Natural killer cell treated with Interleukin-12 subunit alpha and Interleukin-12 subunit beta and Interleukin-15 and Interleukin-18, amount 100 ng/mL, for 72 hours (primary cell): Measurements from ENCODE around the gene TMEFF1. TPM values are rescaled to one million over a fixed set of nuclear protein-coding genes. Genes with fewer than 3 reads are reported as not detected.

Experiments used
- ATAC-seq, 2 donors: fragments of 150-1000 bp; cut with Tn5 transposase in 1 of 2; sonication (Bioruptor Pico), chemical (Tn5 transposase) in 1 of 2; 2 replicates each; pipeline ENCODE4 v1.10.0; 2021
- DNase-seq: peaks from one replicate; pipeline ENCODE4 v3.0.0; 2022; ENCODE audit warnings: low spot score
- H3K27ac Mint-ChIP-seq, 2 donors: 1 replicate in 1 of 2; 2 replicates in 1 of 2; pipeline ENCODE4 v1.8.0; 2022; ENCODE audit warnings: mixed read lengths in 2 of 2, mild to moderate bottlenecking in 1 of 2, moderate library complexity in 1 of 2
- H3K27me3 Mint-ChIP-seq, 2 donors: 1 replicate in 1 of 2; 2 replicates in 1 of 2; pipeline ENCODE4 v1.8.0; 2022; ENCODE audit warnings: mixed read lengths in 2 of 2
- H3K36me3 Mint-ChIP-seq: one replicate; pipeline ENCODE4 v1.8.0; 2022; ENCODE audit warnings: mixed read lengths
- H3K4me1 Mint-ChIP-seq, 2 donors: 1 replicate in 1 of 2; 2 replicates in 1 of 2; pipeline ENCODE4 v1.8.0; 2022; ENCODE audit warnings: low read depth in 2 of 2, mixed read lengths in 2 of 2, mild to moderate bottlenecking in 1 of 2
- H3K4me3 Mint-ChIP-seq: one replicate; pipeline ENCODE4 v1.8.0; 2022; ENCODE audit warnings: mixed read lengths
- H3K9me3 Mint-ChIP-seq: 2 replicates; pipeline ENCODE4 v1.8.0; 2022; ENCODE audit warnings: mixed read lengths
- total RNA-seq, 2 donors: library from RNA; stranded (reverse); gene quantifications; one replicate each; pipeline ENCODE4 v1.2.3, GENCODE V29; 2022

The TMEFF1 gene
- total RNA-seq, 2 donors from 2014 or later: 0.33 TPM; not detected in 1

GRCh38 chr9:100600521-100601079 lies 127.7 kb downstream of the TMEFF1 start:
- Mint-ChIP-seq H3K4me3 (no peak overlapping the region), H3K36me3 (no peaks in the 10 kb centered on the region), H3K27me3 (no peaks in the 10 kb centered on the region), H3K9me3 (no peaks in the 10 kb centered on the region), H3K27ac (no peak overlapping the region), H3K4me1 (peaks cover 18 to 19% of the 10 kb centered on the region in 2 donors)
- no peak for ATAC-seq
- no peak for DNase-seq

GRCh38 chr9:100601216-100601615 lies 128.3 kb downstream of the TMEFF1 start:
- no peaks in the 10 kb centered on the region for H3K27me3 Mint-ChIP-seq
- H3K4me1 Mint-ChIP-seq: peaks cover 14 to 15% of the 10 kb centered on the region in 2 donors
- H3K36me3 Mint-ChIP-seq: no peaks in the 10 kb centered on the region
- peak in 1 of 2 donors; percentile 57 for ATAC-seq
- no peak for DNase-seq
- H3K27ac Mint-ChIP-seq: no peak overlapping the region
- H3K9me3 Mint-ChIP-seq: no peaks in the 10 kb centered on the region
- H3K4me3 Mint-ChIP-seq: no peak overlapping the region

DNA sequence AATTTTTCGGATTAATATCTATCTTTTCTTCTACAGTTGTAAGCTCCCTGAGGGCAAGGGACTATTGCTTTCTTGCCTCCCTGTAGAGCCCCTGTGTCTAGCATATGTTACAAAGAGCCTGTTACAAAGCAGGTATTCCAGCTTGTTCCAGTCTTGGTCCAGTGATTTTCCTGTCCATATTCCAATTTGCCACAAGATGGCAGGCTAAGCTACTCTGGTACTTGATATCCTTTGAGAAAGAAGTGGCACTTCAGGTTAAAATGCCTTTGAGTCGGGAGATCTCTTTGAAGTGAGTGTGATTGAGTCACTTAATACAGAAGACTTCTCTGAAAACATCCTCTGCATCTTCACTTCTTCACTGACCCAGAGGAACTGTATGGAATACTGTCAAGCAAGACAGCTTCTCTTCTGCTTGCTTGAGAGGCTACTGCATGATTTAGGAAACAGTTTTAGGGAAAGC lies 129.4 kb downstream of the TMEFF1 start:
- ATAC-seq (no peak), DNase-seq (no peak)
- Mint-ChIP-seq H3K9me3 (no peaks in the 10 kb centered on the region), H3K4me1 (peaks cover 14 to 15% of the 10 kb centered on the region in 2 donors), H3K4me3 (no peak overlapping the region), H3K27me3 (no peaks in the 10 kb centered on the region), H3K36me3 (no peaks in the 10 kb centered on the region), H3K27ac (no peak overlapping the region)

- no peaks in the 10 kb centered on the region for H3K36me3 Mint-ChIP-seq
- H3K4me3 Mint-ChIP-seq: no peak overlapping the region
- no peaks in the 10 kb centered on the region for H3K9me3 Mint-ChIP-seq
- no peak for DNase-seq
- no peak overlapping the region for H3K27ac Mint-ChIP-seq
- ATAC-seq: no peak
- H3K4me1 Mint-ChIP-seq: no peaks in the 10 kb centered on the region
- H3K27me3 Mint-ChIP-seq: no peaks in the 10 kb centered on the region
Measured at GRCh38 chr9:100605405-100605804, 132.5 kb downstream of the TMEFF1 start.

DNA sequence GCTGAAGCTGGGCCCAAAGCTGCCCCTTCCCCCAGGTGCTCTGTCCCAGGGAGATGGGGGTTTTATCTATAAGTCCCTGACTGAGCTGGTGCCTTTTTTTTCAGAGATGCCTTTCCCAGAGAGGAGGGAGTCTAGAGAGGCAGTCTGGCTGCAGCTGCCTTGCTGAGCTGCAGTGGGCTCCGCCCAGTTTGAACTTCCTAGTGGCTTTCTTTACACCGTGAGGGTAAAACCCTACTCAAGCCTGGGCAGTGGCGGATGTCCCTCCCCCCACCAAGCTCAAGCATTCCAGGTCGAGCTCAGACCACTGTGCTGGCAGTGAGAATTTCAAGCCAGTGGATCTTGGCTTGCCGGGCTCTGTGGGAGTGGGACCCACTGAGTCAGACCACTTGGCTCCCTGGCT lies 146.2 kb downstream of the TMEFF1 start:
- Mint-ChIP-seq H3K4me3 (no peak overlapping the region), H3K27me3 (peaks cover 16 to 26% of the 10 kb centered on the region in 2 donors), H3K27ac (no peak overlapping the region), H3K9me3 (peaks cover 8% of the 10 kb centered on the region), H3K36me3 (peaks cover 5% of the 10 kb centered on the region), H3K4me1 (no peaks in the 10 kb centered on the region)
- no peak for DNase-seq
- no peak for ATAC-seq

DNA sequence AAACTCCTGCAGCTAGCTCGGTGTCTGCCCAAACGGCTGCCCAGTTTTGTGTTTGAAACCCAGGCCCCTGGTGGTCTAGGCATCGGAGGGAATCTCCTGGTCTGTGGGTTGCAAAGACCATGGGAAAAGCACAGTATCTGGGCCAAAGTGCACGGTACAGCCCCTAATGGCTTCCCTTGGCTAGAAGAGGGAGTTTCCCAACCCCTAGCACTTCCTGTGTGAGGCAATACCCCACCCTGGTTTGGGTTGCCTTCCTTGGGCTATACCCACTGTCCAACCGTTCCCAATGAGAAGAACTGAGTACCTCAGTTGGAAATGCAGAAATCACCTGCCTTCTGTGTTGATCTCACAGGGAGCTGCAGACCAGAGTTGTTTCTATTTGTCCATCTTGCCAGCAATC lies 146.7 kb downstream of the TMEFF1 start:
- H3K36me3 Mint-ChIP-seq: peaks cover 5% of the 10 kb centered on the region
- no peak overlapping the region for H3K4me3 Mint-ChIP-seq
- no peaks in the 10 kb centered on the region for H3K4me1 Mint-ChIP-seq
- peaks cover 16 to 24% of the 10 kb centered on the region in 2 donors for H3K27me3 Mint-ChIP-seq
- H3K27ac Mint-ChIP-seq: no peak overlapping the region
- ATAC-seq: peak; percentile 71 to 75
- no peak for DNase-seq
- H3K9me3 Mint-ChIP-seq: peaks cover 8% of the 10 kb centered on the region

GRCh38 chr9:100623969-100624368 lies 151.0 kb downstream of the TMEFF1 start:
- no peaks in the 10 kb centered on the region for H3K9me3 Mint-ChIP-seq
- H3K27ac Mint-ChIP-seq: no peak overlapping the region
- peaks cover 6% of the 10 kb centered on the region for H3K36me3 Mint-ChIP-seq
- DNase-seq (no peak), ATAC-seq (no peak)
- H3K4me3 Mint-ChIP-seq: no peak overlapping the region
- H3K4me1 Mint-ChIP-seq: no peaks in the 10 kb centered on the region
- H3K27me3 Mint-ChIP-seq: peaks cover 4 to 8% of the 10 kb centered on the region in 2 donors

DNA sequence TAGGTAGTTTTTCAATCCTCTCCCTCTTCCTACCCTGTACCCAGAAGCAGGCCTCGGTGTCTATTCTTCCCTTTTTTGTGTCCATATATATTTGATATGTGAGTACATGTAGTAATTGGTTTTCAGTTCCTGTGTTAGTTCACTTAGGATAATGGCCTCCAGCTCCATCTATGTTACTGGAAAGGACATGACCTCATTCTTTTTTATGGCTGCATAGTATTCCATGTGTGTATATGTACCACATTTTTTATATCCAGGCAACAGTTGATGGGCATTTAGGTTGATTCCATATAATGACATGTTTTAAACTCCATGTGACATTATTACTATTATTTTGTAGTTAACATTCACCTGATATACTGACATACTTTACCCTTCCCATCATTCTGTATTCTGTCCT lies 154.0 kb downstream of the TMEFF1 start:
- ATAC-seq (no peak), DNase-seq (no peak)
- Mint-ChIP-seq H3K9me3 (no peaks in the 10 kb centered on the region), H3K27ac (no peak overlapping the region), H3K27me3 (peaks cover 6 to 19% of the 10 kb centered on the region in 2 donors), H3K4me3 (no peak overlapping the region), H3K4me1 (no peaks in the 10 kb centered on the region), H3K36me3 (peaks cover 6% of the 10 kb centered on the region)

Other genes starting within 250 kb of the TMEFF1 start
- 10 to 100 TPM; 17.3 to 37.7 TPM for gene TEX10, start 120.2 kb upstream of the TMEFF1 start, total RNA-seq
- gene MSANTD3, start 46.0 kb upstream of the TMEFF1 start, total RNA-seq: 10 to 100 TPM in 1 of 2 donors, 1 to 10 TPM in 1; 9.2 to 17.5 TPM
- gene CAVIN4, start 104.9 kb downstream of the TMEFF1 start, total RNA-seq: under 1 TPM; 0.31 to 0.48 TPM